Endodermal cell (in vitro differentiated cells): ENCODE measurements around the gene ANKFY1. TPM values are rescaled to one million over a fixed set of nuclear protein-coding genes. Genes with fewer than 3 reads are reported as not detected.
A peak's percentile ranks its signal among the peaks of the same experiment; 100 is the strongest.

Experiments used
- DNase-seq: peaks from one replicate; pipeline ENCODE4 v3.0.0-alpha.2; 2017
- H3K27ac ChIP-seq: 2 replicates; pipeline ENCODE4 v1.5.1; 2013; ENCODE audit warnings: mild to moderate bottlenecking, low read depth, low read length, moderate library complexity
- H3K27me3 ChIP-seq: 2 replicates; pipeline ENCODE4 v1.6.1; 2013; ENCODE audit warnings: mild to moderate bottlenecking, low read length, moderate library complexity; ENCODE audit not compliant: insufficient read depth, control insufficient read depth, poor library complexity, severe bottlenecking
- H3K36me3 ChIP-seq: 2 replicates; pipeline ENCODE4 v1.7.0; 2013; ENCODE audit warnings: mild to moderate bottlenecking, low read length, moderate library complexity; ENCODE audit not compliant: control insufficient read depth, insufficient read depth
- H3K4me1 ChIP-seq: one replicate; pipeline ENCODE4 v1.7.0; 2013; ENCODE audit warnings: low read length; ENCODE audit not compliant: control insufficient read depth, insufficient read depth
- H3K4me3 ChIP-seq: 2 replicates; pipeline ENCODE4 v1.5.1; 2013; ENCODE audit warnings: mild to moderate bottlenecking, low read length, moderate library complexity
- H3K9ac ChIP-seq: 2 replicates; pipeline ENCODE4 v1.6.1; 2013; ENCODE audit warnings: mild to moderate bottlenecking, low read length, moderate library complexity; ENCODE audit not compliant: poor library complexity, severe bottlenecking; ENCODE audit errors: extremely low read depth
- H3K9me3 ChIP-seq: 2 replicates; pipeline ENCODE4 v1.6.1; 2013; ENCODE audit warnings: mild to moderate bottlenecking, low read length, moderate library complexity; ENCODE audit not compliant: control insufficient read depth
- H3K27ac Mint-ChIP-seq: 2 replicates; pipeline ENCODE4 v1.8.0; 2020; ENCODE audit warnings: mixed read lengths
- H3K27me3 Mint-ChIP-seq: 2 replicates; pipeline ENCODE4 v1.8.0; 2021; ENCODE audit warnings: mild to moderate bottlenecking, mixed read lengths; ENCODE audit not compliant: insufficient read depth
- H3K36me3 Mint-ChIP-seq: 2 replicates; pipeline ENCODE4 v1.8.0; 2020; ENCODE audit warnings: low read depth, mixed read lengths
- H3K4me1 Mint-ChIP-seq: 2 replicates; pipeline ENCODE4 v1.8.0; 2020; ENCODE audit warnings: mixed read lengths
- H3K4me3 Mint-ChIP-seq: 2 replicates; pipeline ENCODE4 v1.8.0; 2020; ENCODE audit warnings: mild to moderate bottlenecking, moderate library complexity, mixed read lengths
- H3K9me3 Mint-ChIP-seq: 2 replicates; pipeline ENCODE4 v1.8.0; 2020; ENCODE audit warnings: mild to moderate bottlenecking, mixed read lengths
- CTCF ChIP-seq: fragments of 200-600 bp; sonication (generic); conservative IDR thresholded peaks from 2 replicates; pipeline ENCODE4 v1.5.0; 2021; ENCODE audit warnings: antibody characterized with exemption, mild to moderate bottlenecking
- whole genome bisulfite sequencing, 2 experiments: methylation state at CpG; one replicate each; pipeline versions ENCODE4 v1.1.5 to v1.1.7; 2013; ENCODE audit warnings: missing lambda C conversion rate in 2 of 2, mixed read lengths in 1 of 2; ENCODE audit not compliant: insufficient coverage in 1 of 2, insufficient read length in 1 of 2; 5-methylcytosine and 5-hydroxymethylcytosine counted together
- total RNA-seq, 2 donors: library from RNA; stranded (reverse); fragmentation: NEBNext Ultra II Directional in 1 of 2; extraction: Animal tissue kit (Norgen Biotek cat#: 25700) in 1 of 2; gene quantifications; 2 replicates in 1 of 2; 3 replicates in 1 of 2; pipeline ENCODE4 v1.2.1, GENCODE V29; 2021

Gene ANKFY1
- total RNA-seq, 2 donors from 2014 or later, result 48.0 to 62.4 TPM

DNA sequence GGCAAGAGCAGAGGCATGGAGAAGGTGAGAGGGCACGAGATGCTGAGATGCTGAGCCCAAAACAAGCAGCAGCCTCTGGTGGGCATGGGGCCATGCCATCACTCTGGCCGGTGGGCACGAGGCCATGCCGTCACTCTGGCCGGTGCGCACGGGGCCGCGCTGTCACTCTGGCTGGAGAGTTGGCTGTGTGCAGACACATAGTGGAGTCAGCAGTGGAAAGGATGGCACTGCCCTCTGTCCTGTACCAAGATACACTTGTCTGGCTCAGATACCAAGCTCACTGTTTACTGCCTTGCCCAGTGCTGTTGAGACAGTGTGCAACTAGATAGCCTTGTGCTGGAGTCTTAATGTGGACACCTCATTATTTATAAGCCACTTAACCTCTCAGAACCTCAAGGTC, 75.7 kb downstream of the ANKFY1 start:
- no peak for DNase-seq
- peaks cover 11% of the 10 kb centered on the region for H3K4me1 Mint-ChIP-seq
- H3K27ac ChIP-seq, result no peak overlapping the region
- H3K9me3 Mint-ChIP-seq, result no peaks in the 10 kb centered on the region
- no peaks in the 10 kb centered on the region for H3K9me3 ChIP-seq
- peak overlapping the region; percentile 97 for H3K27ac Mint-ChIP-seq
- H3K9ac ChIP-seq, result no peak overlapping the region
- no peak overlapping the region for H3K4me3 Mint-ChIP-seq
- 98 to 100% methylated on average over 4 to 9 of the region's 9 CpGs for WGBS, 2 experiments
- no peaks in the 10 kb centered on the region for H3K27me3 ChIP-seq
- H3K27me3 Mint-ChIP-seq, result no peaks in the 10 kb centered on the region
- no peak for TF ChIP-seq CTCF
- peaks cover 65% of the 10 kb centered on the region for H3K36me3 Mint-ChIP-seq
- H3K4me1 ChIP-seq, result no peaks in the 10 kb centered on the region
- H3K4me3 ChIP-seq, result no peak overlapping the region
- peaks cover 80% of the 10 kb centered on the region for H3K36me3 ChIP-seq

- no peak for TF ChIP-seq CTCF
- DNase-seq, result peak; percentile 88
- peaks cover 69% of the 10 kb centered on the region for H3K36me3 Mint-ChIP-seq
- no peaks in the 10 kb centered on the region for H3K9me3 Mint-ChIP-seq
- 85 to 90% methylated on average over 5 to 6 of the region's 6 CpGs for WGBS, 2 experiments
- Histone ChIP-seq H3K4me3 (no peak overlapping the region), H3K9ac (no peak overlapping the region), H3K9me3 (no peaks in the 10 kb centered on the region), H3K4me1 (no peaks in the 10 kb centered on the region), H3K36me3 (peaks cover 83% of the 10 kb centered on the region), H3K27ac (no peak overlapping the region), H3K27me3 (no peaks in the 10 kb centered on the region)
- H3K4me3 Mint-ChIP-seq, result no peak overlapping the region
- H3K27me3 Mint-ChIP-seq, result no peaks in the 10 kb centered on the region
- peak overlapping the region; percentile 97 for H3K27ac Mint-ChIP-seq
- H3K4me1 Mint-ChIP-seq, result peaks cover 11% of the 10 kb centered on the region
These were observed 76.7 kb downstream of the ANKFY1 start for GRCh38 chr17:4187076-4187475.

DNA sequence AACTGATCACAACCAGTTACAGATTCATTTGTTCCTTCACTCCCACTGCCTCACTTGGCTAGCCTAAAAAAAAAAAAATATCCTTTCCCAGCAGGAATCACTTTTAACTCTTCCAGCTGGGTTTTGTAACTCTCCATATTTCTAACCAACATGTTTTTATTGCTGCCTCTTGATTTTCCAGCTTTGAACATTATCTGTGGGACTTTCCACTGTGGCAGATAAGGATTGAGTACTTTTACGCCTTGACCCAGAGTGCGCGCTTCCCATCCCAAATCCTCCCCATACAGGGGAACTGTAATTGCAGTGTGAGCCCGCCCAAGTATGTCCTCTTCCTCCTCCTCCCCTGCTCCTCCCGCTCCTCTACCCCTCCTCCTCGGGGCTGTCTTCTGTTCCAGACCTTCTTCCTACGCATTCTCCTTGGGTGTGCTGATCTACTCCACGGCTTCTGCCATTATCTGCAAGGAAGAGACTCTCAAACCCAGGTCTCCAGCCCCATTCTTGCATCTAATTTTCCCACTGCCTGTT, 77.4 kb downstream of the ANKFY1 start:
- no peak for DNase-seq
- no peaks in the 10 kb centered on the region for H3K27me3 Mint-ChIP-seq
- Histone ChIP-seq H3K4me3 (no peak overlapping the region), H3K27ac (no peak overlapping the region), H3K9me3 (no peaks in the 10 kb centered on the region), H3K27me3 (no peaks in the 10 kb centered on the region), H3K4me1 (no peaks in the 10 kb centered on the region), H3K9ac (no peak overlapping the region), H3K36me3 (peaks cover 90% of the 10 kb centered on the region)
- no peak for TF ChIP-seq CTCF
- WGBS, 2 experiments, result 86 to 92% methylated on average over 4 to 8 of the region's 8 CpGs
- peak overlapping the region; percentile 97 for H3K27ac Mint-ChIP-seq
- no peak overlapping the region for H3K4me3 Mint-ChIP-seq
- peaks cover 13% of the 10 kb centered on the region for H3K4me1 Mint-ChIP-seq
- H3K36me3 Mint-ChIP-seq, result peaks cover 76% of the 10 kb centered on the region
- no peaks in the 10 kb centered on the region for H3K9me3 Mint-ChIP-seq
